ENCODE measurements around the gene JOSD1. TPM values are rescaled to one million over a fixed set of nuclear protein-coding genes. Genes with fewer than 3 reads are reported as not detected.
A peak's percentile ranks its signal among the peaks of the same experiment; 100 is the strongest.

The JOSD1 gene
- total and polyA plus RNA-seq, 2 donors (not counting 1 experiment from before 2014, with no cell fraction given) = 78.7 to 94.8 TPM

DNA sequence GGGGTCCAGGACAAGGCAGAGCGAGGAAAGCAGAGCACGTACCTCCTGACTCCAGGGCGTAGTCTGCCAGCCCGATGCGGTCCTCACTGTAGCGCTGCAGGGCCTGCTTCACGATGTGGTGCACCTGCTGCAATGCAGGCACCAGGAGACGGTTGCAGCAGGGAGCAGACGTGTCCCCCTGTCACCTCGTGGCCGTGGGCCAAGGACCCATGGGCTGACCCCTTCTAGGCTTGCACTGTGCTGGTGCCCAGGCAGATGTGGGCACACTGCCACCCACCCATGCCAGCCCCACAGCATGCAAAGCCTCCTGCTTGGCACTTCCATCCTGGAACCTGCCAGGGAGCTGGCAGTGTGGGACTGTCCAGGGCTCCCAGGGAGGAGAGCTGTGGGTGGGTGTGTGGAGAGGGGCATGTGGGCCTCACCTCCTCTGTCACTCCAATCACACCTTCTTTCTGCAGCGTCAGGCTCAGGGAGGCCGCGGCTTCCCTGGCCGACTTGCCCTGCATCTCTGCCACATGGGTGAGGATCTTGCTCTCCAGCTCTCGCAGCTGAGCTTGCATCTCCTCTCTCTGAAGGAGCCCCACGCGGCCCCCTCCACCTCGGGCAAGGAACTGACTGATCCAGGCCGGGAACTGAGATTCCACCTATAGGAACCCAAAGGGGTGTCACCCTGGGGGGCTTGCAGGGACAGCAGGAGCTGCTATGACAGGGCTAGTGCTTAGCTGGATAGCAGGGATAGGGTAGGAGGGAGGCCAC, 38.7 kb upstream of the JOSD1 start:
- H4K20me1 ChIP-seq (ENCODE audit: control insufficient read depth, insufficient read depth, low read length, poor library complexity, severe bottlenecking) = peaks cover 100% of the 10 kb centered on the region
- POLR2A ChIA-PET = interaction anchor here (0.6 kb wide), 2 partner anchors 11 to 17 kb away, joined by 3 to 6 read pairs; no protein-coding TSS in a partner anchor
- intact Hi-C loops (cut with micrococcal nuclease) = no loop called here
- peaks cover 7 to 98% of the 10 kb centered on the region in 2 experiments for H3K36me3 ChIP-seq (replicated peaks in 1 of 2; ENCODE audit: control extremely low read depth in 1 of 2, control insufficient read depth in 1 of 2, extremely low read depth in 1 of 2, insufficient read depth in 2 of 2, low read length in 1 of 2)
- DNase-seq = no peak
- no peak overlapping the region for H2AFZ ChIP-seq (ENCODE audit: insufficient read depth, low read depth, low read length, poor library complexity, severe bottlenecking)
- Mint-ChIP-seq H3K4me1 (peaks cover 19% of the 10 kb centered on the region), H3K27me3 (no peaks in the 10 kb centered on the region), H3K9me3 (ENCODE audit: insufficient read depth) (no peaks in the 10 kb centered on the region), H3K4me3 (no peak overlapping the region), H3K27ac (peak overlapping the region; percentile 46)
- no peak overlapping the region for H3K4me2 ChIP-seq (replicated peaks; ENCODE audit: low read depth, low read length, poor library complexity, severe bottlenecking)
- H3K4me3 ChIP-seq (ENCODE audit: control extremely low read depth in 1 of 5, extremely low read depth in 1 of 5, insufficient read depth in 1 of 5, low read depth in 2 of 5, low read length in 4 of 5) = no peak overlapping the region
- CTCF ChIA-PET = interaction anchor here (1.3 kb wide), 1 partner anchor 12 kb away, joined by 3 read pairs; no protein-coding TSS in a partner anchor
- ATAC-seq (ENCODE audit: low read depth) = no peak
- no peaks in the 10 kb centered on the region for H3K9me3 ChIP-seq (ENCODE audit: control extremely low read depth in 1 of 3, control insufficient read depth in 2 of 3, insufficient read depth in 1 of 3, low read length in 2 of 3)
- 98% methylated on average over 20 of the region's 20 CpGs for WGBS (ENCODE audit: insufficient coverage)
- H3K9ac ChIP-seq (ENCODE audit: low read length) = no peak overlapping the region
- no peak overlapping the region for H3K27ac ChIP-seq (ENCODE audit: low read length in 2 of 2)
- H3K27me3 ChIP-seq (replicated peaks in 1 of 4; ENCODE audit: control extremely low read depth in 1 of 4, control insufficient read depth in 3 of 4, insufficient read depth in 4 of 4, low read length in 3 of 4) = no peaks in the 10 kb centered on the region
- no peak for TF ChIP-seq EZH2 (IDR thresholded peaks at IDR 0.05; ENCODE audit: borderline replicate concordance, insufficient read depth, low read depth, low read length, poor library complexity, severe bottlenecking)
- TF ChIP-seq, protein P1, sequence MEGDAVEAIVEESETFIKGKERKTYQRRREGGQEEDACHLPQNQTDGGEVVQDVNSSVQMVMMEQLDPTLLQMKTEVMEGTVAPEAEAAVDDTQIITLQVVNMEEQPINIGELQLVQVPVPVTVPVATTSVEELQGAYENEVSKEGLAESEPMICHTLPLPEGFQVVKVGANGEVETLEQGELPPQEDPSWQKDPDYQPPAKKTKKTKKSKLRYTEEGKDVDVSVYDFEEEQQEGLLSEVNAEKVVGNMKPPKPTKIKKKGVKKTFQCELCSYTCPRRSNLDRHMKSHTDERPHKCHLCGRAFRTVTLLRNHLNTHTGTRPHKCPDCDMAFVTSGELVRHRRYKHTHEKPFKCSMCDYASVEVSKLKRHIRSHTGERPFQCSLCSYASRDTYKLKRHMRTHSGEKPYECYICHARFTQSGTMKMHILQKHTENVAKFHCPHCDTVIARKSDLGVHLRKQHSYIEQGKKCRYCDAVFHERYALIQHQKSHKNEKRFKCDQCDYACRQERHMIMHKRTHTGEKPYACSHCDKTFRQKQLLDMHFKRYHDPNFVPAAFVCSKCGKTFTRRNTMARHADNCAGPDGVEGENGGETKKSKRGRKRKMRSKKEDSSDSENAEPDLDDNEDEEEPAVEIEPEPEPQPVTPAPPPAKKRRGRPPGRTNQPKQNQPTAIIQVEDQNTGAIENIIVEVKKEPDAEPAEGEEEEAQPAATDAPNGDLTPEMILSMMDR (IDR thresholded peaks at IDR 0.05) = no peak
- peaks cover 0 to 13% of the 10 kb centered on the region in 2 donors for H3K4me1 ChIP-seq (ENCODE audit: control insufficient read depth in 2 of 2, insufficient read depth in 2 of 2, low read length in 2 of 2)
- peaks cover 21% of the 10 kb centered on the region for H3K79me2 ChIP-seq (ENCODE audit: control insufficient read depth, insufficient read depth, low read length)

DNA sequence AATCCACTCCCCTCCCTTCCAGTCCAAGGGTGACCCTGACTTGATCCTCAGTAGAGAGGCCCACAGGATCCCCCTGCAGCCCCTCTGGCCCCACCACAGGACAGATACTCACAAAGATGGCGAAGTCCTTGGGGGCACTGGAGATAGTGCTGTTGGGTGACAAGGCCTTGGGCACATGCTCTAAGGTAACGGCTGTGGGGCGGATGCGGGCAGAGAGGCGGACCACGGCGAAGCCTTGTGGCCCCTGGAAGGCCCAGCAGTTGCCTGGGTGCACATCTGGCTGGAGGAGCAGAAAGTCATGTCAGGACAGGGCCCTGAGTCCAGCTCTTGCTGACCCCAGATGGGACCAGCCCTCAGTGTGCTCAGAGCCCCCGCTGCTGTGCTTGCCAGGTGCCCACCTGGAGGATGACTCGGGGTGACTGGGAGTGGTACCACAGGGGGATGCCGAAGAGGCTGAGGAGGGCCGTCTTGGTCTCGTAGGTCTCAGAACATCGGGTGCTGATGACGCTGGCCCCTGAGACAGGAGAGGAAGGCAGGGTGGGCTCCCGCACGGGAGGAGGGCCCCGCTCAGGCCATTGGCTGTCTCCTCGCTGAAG, 37.8 kb upstream of the JOSD1 start:
- POLR2A ChIA-PET = no interaction called here
- H3K9me3 Mint-ChIP-seq (ENCODE audit: insufficient read depth) = no peaks in the 10 kb centered on the region
- Histone ChIP-seq H3K4me3 (ENCODE audit: control extremely low read depth in 1 of 5, extremely low read depth in 1 of 5, insufficient read depth in 1 of 5, low read depth in 2 of 5, low read length in 4 of 5) (no peak overlapping the region), H3K9me3 (ENCODE audit: control extremely low read depth in 1 of 3, control insufficient read depth in 2 of 3, insufficient read depth in 1 of 3, low read length in 2 of 3) (no peaks in the 10 kb centered on the region), H3K27me3 (replicated peaks in 1 of 4; ENCODE audit: control extremely low read depth in 1 of 4, control insufficient read depth in 3 of 4, insufficient read depth in 4 of 4, low read length in 3 of 4) (no peaks in the 10 kb centered on the region), H4K20me1 (ENCODE audit: control insufficient read depth, insufficient read depth, low read length, poor library complexity, severe bottlenecking) (peaks cover 100% of the 10 kb centered on the region), H3K9ac (ENCODE audit: low read length) (no peak overlapping the region), H3K27ac (ENCODE audit: low read length in 2 of 2) (no peak overlapping the region), H3K4me2 (replicated peaks; ENCODE audit: low read depth, low read length, poor library complexity, severe bottlenecking) (no peak overlapping the region), H3K4me1 (ENCODE audit: control insufficient read depth in 2 of 2, insufficient read depth in 2 of 2, low read length in 2 of 2) (peaks cover 0 to 13% of the 10 kb centered on the region in 2 donors), H2AFZ (ENCODE audit: insufficient read depth, low read depth, low read length, poor library complexity, severe bottlenecking) (no peak overlapping the region), H3K36me3 (replicated peaks in 1 of 2; ENCODE audit: control extremely low read depth in 1 of 2, control insufficient read depth in 1 of 2, extremely low read depth in 1 of 2, insufficient read depth in 2 of 2, low read length in 1 of 2) (peaks cover 7 to 99% of the 10 kb centered on the region in 2 experiments), H3K79me2 (ENCODE audit: control insufficient read depth, insufficient read depth, low read length) (peaks cover 21% of the 10 kb centered on the region)
- no peak overlapping the region for H3K4me3 Mint-ChIP-seq
- ATAC-seq (ENCODE audit: low read depth) = no peak
- 95% methylated on average over 18 of the region's 18 CpGs for WGBS (ENCODE audit: insufficient coverage)
- CTCF ChIA-PET = no interaction called here
- intact Hi-C loops (cut with micrococcal nuclease) = no loop called here
- no peak overlapping the region for H3K27ac Mint-ChIP-seq
- peaks cover 27% of the 10 kb centered on the region for H3K4me1 Mint-ChIP-seq
- DNase-seq = no peak
- no peaks in the 10 kb centered on the region for H3K27me3 Mint-ChIP-seq
- no peak for TF ChIP-seq EZH2 (IDR thresholded peaks at IDR 0.05; ENCODE audit: borderline replicate concordance, insufficient read depth, low read depth, low read length, poor library complexity, severe bottlenecking)
- TF ChIP-seq, protein P1 (IDR thresholded peaks at IDR 0.05) = no peak
